ENCODE measurements around the gene LTC4S.

LTC4S gene

GRCh38 chr5:179814090-179814489, 20.3 kb downstream of the LTC4S start:
- no peak for DNase-seq

- DNase-seq: no peak
These were observed 21.9 kb downstream of the LTC4S start for GRCh38 chr5:179815491-179816249.

- DNase-seq: no peak
These were observed 22.6 kb downstream of the LTC4S start for GRCh38 chr5:179816401-179816795.

GRCh38 chr5:179816796-179817469, 23.1 kb downstream of the LTC4S start:
- DNase-seq: no peak

- no peak for DNase-seq
These were observed 23.7 kb downstream of the LTC4S start for GRCh38 chr5:179817470-179817840.

GRCh38 chr5:179817890-179818745, 24.3 kb downstream of the LTC4S start:
- no peak for DNase-seq

- no peak for DNase-seq
These were observed 25.0 kb downstream of the LTC4S start for GRCh38 chr5:179818746-179819295.

GRCh38 chr5:179819296-179820126, 25.7 kb downstream of the LTC4S start:
- no peak for DNase-seq

- DNase-seq: no peak
These were observed 26.3 kb downstream of the LTC4S start for GRCh38 chr5:179820127-179820482.

GRCh38 chr5:179820483-179821297, 26.9 kb downstream of the LTC4S start, which contains the start of gene SQSTM1:
Gene SQSTM1, plus strand, starts transcription at chr5:179820905. Its CDS starts 32 bp downstream, at chr5:179820937.
- DNase-seq: no peak

GRCh38 chr5:179821298-179822058, 27.7 kb downstream of the LTC4S start:
- peak; percentile 8 for DNase-seq

- DNase-seq: no peak
These were observed 28.3 kb downstream of the LTC4S start for GRCh38 chr5:179822059-179822432.

GRCh38 chr5:179822444-179822990, 28.7 kb downstream of the LTC4S start:
- DNase-seq: no peak

GRCh38 chr5:179823937-179824744, 30.4 kb downstream of the LTC4S start:
- no peak for DNase-seq

GRCh38 chr5:179824745-179825112, 30.9 kb downstream of the LTC4S start:
- DNase-seq: no peak

- DNase-seq: no peak
These were observed 31.9 kb downstream of the LTC4S start for GRCh38 chr5:179825655-179826182.

GRCh38 chr5:179827680-179828079, 33.9 kb downstream of the LTC4S start:
- no peak for DNase-seq

GRCh38 chr5:179828756-179829421, 35.1 kb downstream of the LTC4S start:
- no peak for DNase-seq

Data from NCI-H1436 treated with DMSO at 0.1 percent for 48 hours (cell line).